Measurements from ENCODE around the gene PAX9. TPM values are rescaled to one million over a fixed set of nuclear protein-coding genes. Genes with fewer than 3 reads are reported as not detected.

The PAX9 gene
- total RNA-seq, 3 donors from 2014 or later (not counting 1 experiment from before 2014, with no cell fraction given): not detected

DNA sequence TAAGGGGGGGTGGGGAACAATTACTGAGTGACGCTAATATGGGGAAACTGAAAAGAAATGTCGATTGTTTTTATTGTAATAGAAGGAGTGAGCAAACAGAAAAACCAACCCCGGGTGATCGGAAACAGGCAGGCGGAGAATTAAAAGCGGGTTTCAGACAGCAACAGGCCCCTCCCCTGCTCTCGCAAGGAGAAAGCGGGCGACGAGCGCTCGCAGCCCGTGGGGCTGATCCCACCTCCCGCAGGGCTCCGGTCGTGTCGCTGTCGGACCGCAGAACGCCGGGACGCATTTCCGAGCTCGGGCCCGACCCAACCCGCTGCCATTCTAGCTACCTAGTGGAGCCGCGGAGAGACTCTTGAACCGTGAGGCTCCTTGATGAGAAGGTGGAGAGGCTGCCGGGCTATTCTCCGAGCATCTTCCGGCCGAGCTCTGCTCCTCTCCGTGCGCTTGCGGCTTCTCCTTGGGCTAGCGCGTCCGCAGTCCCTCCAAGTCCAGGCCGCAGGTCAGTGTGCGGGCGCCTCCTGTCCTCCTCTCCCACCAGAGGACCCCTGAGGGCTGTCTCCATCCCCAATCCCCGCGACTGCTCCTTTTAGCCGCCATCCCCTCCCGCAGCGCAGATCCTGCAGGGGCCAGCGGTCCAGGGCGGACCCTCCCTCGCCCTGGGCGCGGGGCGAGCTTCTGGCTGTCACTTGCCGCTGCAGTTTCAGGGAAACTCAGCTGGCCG, 4.1 kb upstream of the PAX9 start:
- H3K27ac Mint-ChIP-seq: no peak overlapping the region
- peaks cover 0 to 4% of the 10 kb centered on the region in 2 donors for H3K9me3 Mint-ChIP-seq
- ATAC-seq (no peak), DNase-seq (no peak)
- peaks cover 63 to 95% of the 10 kb centered on the region in 2 donors for H3K27me3 Mint-ChIP-seq (ENCODE audit: low read depth in 2 of 2)
- 6% methylated on average over 55 of the region's 55 CpGs for WGBS (ENCODE audit: insufficient coverage)
- no peaks in the 10 kb centered on the region for H3K36me3 ChIP-seq (ENCODE audit: control insufficient read depth, insufficient read depth, low read length)
- peaks cover 14% of the 10 kb centered on the region for H3K9me3 ChIP-seq (ENCODE audit: control insufficient read depth, insufficient read depth, low read length)
- peaks cover 7 to 16% of the 10 kb centered on the region in 2 donors for H3K4me1 Mint-ChIP-seq
- no peak overlapping the region for H3K4me3 ChIP-seq (ENCODE audit: low read length)
- peaks cover 13% of the 10 kb centered on the region for H3K36me3 Mint-ChIP-seq
- H3K4me1 ChIP-seq (ENCODE audit: control insufficient read depth, insufficient read depth, low read length): peaks cover 14% of the 10 kb centered on the region
- no peak overlapping the region for H3K4me3 Mint-ChIP-seq
- TF ChIP-seq, protein P1, sequence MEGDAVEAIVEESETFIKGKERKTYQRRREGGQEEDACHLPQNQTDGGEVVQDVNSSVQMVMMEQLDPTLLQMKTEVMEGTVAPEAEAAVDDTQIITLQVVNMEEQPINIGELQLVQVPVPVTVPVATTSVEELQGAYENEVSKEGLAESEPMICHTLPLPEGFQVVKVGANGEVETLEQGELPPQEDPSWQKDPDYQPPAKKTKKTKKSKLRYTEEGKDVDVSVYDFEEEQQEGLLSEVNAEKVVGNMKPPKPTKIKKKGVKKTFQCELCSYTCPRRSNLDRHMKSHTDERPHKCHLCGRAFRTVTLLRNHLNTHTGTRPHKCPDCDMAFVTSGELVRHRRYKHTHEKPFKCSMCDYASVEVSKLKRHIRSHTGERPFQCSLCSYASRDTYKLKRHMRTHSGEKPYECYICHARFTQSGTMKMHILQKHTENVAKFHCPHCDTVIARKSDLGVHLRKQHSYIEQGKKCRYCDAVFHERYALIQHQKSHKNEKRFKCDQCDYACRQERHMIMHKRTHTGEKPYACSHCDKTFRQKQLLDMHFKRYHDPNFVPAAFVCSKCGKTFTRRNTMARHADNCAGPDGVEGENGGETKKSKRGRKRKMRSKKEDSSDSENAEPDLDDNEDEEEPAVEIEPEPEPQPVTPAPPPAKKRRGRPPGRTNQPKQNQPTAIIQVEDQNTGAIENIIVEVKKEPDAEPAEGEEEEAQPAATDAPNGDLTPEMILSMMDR (IDR thresholded peaks at IDR 0.05): no peak
- intact Hi-C loops (cut with micrococcal nuclease): no loop called here
- H3K27me3 ChIP-seq (ENCODE audit: control insufficient read depth, insufficient read depth, low read length): peaks cover 82% of the 10 kb centered on the region
- no peak overlapping the region for H3K27ac ChIP-seq (ENCODE audit: low read length)

DNA sequence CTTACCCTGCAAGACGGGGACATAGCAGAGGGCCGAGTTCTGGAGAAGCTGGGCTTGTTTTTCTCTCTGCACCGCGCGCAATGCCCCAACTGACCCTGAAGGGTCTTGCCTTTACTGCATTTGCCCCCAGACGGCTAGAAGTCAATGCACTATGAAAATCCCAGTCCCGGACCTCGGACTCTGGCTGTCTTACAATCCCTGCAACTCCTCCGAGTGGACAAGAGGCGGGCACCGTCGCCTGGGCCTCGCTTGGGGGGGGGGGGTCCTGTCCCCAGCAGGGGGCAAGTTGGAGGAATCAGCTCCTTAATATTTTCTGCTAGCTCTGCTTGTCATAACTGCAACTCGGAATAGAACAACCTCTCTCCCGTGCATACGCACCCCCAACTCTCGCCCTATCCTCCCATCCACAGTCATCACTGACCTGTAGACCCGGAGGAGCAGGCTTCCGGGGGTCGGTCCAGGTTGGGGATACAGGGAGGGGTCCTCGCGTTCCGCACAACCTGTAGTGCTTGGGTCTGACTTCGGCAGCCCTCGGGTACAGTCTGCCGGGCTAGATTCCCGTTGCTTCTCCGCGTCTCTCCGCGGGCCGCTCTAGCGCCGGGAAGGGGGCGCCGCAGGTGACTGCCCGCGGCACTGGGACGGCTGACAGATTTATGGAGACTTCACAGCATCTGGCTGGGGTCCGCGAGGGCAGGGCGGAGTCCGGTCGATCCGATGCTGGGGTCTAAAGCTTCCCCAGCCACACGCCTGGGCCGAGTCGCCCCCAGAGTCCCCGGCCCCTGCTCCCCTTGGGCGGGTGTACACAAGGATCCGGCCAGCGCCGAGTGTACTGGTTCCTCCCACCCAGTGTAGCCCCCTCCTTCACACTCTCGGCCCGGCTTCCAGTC, 3.3 kb upstream of the PAX9 start:
- H3K36me3 ChIP-seq (ENCODE audit: control insufficient read depth, insufficient read depth, low read length): no peaks in the 10 kb centered on the region
- Mint-ChIP-seq H3K9me3 (peaks cover 0 to 4% of the 10 kb centered on the region in 2 donors), H3K27ac (no peak overlapping the region), H3K4me3 (no peak overlapping the region), H3K36me3 (peaks cover 13% of the 10 kb centered on the region), H3K27me3 (ENCODE audit: low read depth in 2 of 2) (peaks cover 66 to 95% of the 10 kb centered on the region in 2 donors), H3K4me1 (peaks cover 7 to 17% of the 10 kb centered on the region in 2 donors)
- ATAC-seq (no peak), DNase-seq (no peak)
- peaks cover 86% of the 10 kb centered on the region for H3K27me3 ChIP-seq (ENCODE audit: control insufficient read depth, insufficient read depth, low read length)
- intact Hi-C loops (cut with micrococcal nuclease): no loop called here
- no peak overlapping the region for H3K4me3 ChIP-seq (ENCODE audit: low read length)
- TF ChIP-seq, protein P1 (IDR thresholded peaks at IDR 0.05): no peak
- 4% methylated on average over 55 of the region's 55 CpGs for WGBS (ENCODE audit: insufficient coverage)
- H3K9me3 ChIP-seq (ENCODE audit: control insufficient read depth, insufficient read depth, low read length): peaks cover 17% of the 10 kb centered on the region
- peaks cover 19% of the 10 kb centered on the region for H3K4me1 ChIP-seq (ENCODE audit: control insufficient read depth, insufficient read depth, low read length)
- no peak overlapping the region for H3K27ac ChIP-seq (ENCODE audit: low read length)

DNA sequence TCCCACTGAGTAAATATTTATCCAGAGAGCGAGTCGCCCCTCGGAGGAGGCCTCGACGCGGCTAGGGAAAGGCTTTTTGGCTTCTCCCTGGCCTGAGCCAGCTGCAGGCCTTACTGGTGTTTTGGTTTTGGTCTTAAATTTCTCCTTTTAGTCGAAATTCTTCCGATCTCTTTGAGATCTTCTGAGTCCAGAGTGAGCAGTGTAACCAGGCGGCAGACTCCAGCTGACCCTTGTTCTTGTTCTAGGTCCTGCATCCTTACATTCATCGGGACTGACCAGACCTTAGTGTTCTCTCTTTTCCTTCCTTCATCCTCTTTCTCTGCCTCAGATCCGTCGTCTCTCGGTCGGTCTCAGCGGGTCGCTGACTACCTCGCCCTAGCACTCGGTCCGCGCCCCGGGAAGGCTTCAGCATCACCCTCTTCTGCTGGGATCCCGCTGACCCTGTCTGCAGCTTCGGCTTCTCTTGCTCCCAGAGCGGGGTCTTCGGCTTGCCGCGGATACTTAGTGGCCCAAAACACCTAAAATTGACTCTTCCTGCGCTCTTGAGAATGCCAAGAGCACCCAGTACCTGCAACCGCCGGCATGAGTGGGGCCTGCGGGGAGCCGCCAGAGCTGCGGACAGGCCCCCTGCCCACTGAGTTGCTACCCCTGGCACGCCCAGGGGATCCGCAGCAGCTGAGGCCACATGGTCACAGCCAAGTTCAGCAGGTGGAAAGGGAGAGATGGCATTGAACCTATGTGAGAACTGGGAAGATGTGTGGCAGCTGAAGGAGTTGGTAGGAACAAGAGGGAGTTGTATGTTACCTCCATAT, 2.4 kb upstream of the PAX9 start:
- Mint-ChIP-seq H3K27me3 (ENCODE audit: low read depth in 2 of 2) (peaks cover 70 to 95% of the 10 kb centered on the region in 2 donors), H3K4me3 (no peak overlapping the region), H3K9me3 (peaks cover 3 to 6% of the 10 kb centered on the region in 2 donors), H3K27ac (no peak overlapping the region), H3K4me1 (peaks cover 11 to 22% of the 10 kb centered on the region in 2 donors), H3K36me3 (peaks cover 17% of the 10 kb centered on the region)
- H3K36me3 ChIP-seq (ENCODE audit: control insufficient read depth, insufficient read depth, low read length): no peaks in the 10 kb centered on the region
- H3K27ac ChIP-seq (ENCODE audit: low read length): no peak overlapping the region
- 7% methylated on average over 35 of the region's 35 CpGs for WGBS (ENCODE audit: insufficient coverage)
- H3K4me3 ChIP-seq (ENCODE audit: low read length): no peak overlapping the region
- intact Hi-C loops (cut with micrococcal nuclease): no loop called here
- TF ChIP-seq, protein P1 (IDR thresholded peaks at IDR 0.05): no peak
- peaks cover 19% of the 10 kb centered on the region for H3K4me1 ChIP-seq (ENCODE audit: control insufficient read depth, insufficient read depth, low read length)
- no peak for ATAC-seq
- H3K27me3 ChIP-seq (ENCODE audit: control insufficient read depth, insufficient read depth, low read length): peaks cover 84% of the 10 kb centered on the region
- no peak for DNase-seq
- peaks cover 17% of the 10 kb centered on the region for H3K9me3 ChIP-seq (ENCODE audit: control insufficient read depth, insufficient read depth, low read length)
